ENCODE data around the gene GADL1.

DNA sequence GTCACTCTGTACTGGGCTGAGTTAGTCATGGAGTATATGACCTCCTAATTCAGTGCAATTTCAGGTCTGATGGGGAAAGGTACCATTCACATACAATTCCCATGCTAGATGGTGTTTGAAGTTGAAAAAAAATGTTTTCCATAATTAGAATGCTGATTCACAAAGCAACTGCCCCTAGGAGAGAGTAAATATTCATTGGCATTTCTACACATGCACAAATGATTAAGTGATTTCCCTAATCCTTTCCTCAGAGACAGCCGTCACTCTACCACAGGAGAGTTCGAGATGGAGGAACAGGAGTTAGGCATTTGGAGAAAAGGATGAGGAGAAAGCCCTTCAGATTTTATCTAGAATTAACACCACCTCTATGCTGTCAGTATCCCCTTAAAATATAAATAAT lies 32.5 kb downstream of the GADL1 start:
- TF ChIP-seq, protein P1, sequence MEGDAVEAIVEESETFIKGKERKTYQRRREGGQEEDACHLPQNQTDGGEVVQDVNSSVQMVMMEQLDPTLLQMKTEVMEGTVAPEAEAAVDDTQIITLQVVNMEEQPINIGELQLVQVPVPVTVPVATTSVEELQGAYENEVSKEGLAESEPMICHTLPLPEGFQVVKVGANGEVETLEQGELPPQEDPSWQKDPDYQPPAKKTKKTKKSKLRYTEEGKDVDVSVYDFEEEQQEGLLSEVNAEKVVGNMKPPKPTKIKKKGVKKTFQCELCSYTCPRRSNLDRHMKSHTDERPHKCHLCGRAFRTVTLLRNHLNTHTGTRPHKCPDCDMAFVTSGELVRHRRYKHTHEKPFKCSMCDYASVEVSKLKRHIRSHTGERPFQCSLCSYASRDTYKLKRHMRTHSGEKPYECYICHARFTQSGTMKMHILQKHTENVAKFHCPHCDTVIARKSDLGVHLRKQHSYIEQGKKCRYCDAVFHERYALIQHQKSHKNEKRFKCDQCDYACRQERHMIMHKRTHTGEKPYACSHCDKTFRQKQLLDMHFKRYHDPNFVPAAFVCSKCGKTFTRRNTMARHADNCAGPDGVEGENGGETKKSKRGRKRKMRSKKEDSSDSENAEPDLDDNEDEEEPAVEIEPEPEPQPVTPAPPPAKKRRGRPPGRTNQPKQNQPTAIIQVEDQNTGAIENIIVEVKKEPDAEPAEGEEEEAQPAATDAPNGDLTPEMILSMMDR (IDR thresholded peaks at IDR 0.05; ENCODE audit: poor library complexity), result no peak
- no peak for TF ChIP-seq EZH2 (IDR thresholded peaks at IDR 0.05; ENCODE audit: borderline replicate concordance)

Data from hepatocyte (in vitro differentiated cells).